ENCODE measurements around the gene PARVB. TPM values are rescaled to one million over a fixed set of nuclear protein-coding genes. Genes with fewer than 3 reads are reported as not detected.

Gene PARVB
- total RNA-seq, 2 donors from 2014 or later, result 43.8 to 86.5 TPM

DNA sequence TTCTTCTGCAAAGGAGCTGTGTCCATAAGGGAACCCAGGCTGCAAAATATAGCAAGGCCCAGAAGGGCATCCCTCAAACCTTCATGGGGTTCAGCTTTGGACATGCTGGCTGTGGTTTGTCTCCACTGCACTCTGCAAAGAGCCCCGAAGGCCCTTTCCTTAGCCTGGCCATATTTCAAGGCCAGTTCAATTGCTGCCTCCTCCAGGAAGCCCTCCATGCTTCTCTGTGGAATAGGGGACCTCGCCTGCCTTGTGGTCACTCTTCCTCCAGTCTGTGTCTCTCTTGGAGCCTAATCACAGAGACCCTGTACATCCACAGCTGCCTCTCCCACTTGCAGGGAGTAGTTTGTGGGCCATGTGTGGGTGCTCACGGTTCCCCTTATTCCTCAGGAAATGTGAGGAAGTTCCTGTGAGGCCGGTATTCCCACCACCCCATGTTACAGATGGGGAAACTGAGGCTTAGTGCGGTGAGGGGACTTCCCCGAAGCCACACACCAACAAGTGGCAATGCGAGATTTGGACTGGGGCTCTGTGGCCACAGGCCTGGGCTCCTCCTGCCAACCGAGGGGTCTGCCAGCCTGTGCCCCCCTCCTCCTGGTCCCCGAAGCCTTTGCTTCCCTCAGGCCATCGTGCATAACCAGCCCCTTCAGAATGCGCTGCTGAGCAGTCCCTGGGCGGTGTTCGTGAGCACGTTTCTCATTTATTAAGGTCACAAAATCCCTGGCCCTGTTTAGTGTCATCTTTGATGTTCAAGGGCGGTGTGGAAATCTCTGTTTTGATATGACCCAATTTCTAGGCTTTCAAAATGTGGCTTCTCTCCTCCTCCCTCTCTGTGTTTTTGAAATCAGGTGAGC, 65.8 kb downstream of the PARVB start:
- H3K27ac ChIP-seq, result no peak overlapping the region
- H3K4me3 ChIP-seq, result no peak overlapping the region
- H3K4me1 ChIP-seq, result peaks cover 0 to 41% of the 10 kb centered on the region in 2 donors
- peaks cover 10% of the 10 kb centered on the region for H3K36me3 ChIP-seq
- H3K9me3 ChIP-seq, result no peaks in the 10 kb centered on the region
- DNase-seq (ENCODE audit: low spot score), result no peak
- TF ChIP-seq, protein P1, sequence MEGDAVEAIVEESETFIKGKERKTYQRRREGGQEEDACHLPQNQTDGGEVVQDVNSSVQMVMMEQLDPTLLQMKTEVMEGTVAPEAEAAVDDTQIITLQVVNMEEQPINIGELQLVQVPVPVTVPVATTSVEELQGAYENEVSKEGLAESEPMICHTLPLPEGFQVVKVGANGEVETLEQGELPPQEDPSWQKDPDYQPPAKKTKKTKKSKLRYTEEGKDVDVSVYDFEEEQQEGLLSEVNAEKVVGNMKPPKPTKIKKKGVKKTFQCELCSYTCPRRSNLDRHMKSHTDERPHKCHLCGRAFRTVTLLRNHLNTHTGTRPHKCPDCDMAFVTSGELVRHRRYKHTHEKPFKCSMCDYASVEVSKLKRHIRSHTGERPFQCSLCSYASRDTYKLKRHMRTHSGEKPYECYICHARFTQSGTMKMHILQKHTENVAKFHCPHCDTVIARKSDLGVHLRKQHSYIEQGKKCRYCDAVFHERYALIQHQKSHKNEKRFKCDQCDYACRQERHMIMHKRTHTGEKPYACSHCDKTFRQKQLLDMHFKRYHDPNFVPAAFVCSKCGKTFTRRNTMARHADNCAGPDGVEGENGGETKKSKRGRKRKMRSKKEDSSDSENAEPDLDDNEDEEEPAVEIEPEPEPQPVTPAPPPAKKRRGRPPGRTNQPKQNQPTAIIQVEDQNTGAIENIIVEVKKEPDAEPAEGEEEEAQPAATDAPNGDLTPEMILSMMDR (IDR thresholded peaks at IDR 0.05), result no peak
- H3K27me3 ChIP-seq, result no peaks in the 10 kb centered on the region

DNA sequence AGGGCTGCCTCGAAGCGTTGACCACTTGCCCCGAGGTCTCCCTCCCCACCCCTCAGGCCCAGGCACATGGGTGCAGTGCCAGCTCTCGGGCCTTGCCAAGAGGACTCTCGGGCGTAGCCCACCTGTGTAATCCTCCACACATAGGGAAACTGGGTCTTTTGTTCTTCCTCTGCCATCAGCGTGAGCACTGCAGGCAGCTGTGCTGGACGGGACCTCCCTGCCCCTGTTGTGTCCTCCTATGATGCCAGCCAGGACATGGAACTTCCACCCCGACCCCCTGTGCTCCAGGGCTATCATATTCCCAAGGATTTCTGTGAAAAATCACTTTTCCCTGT, 66.4 kb downstream of the PARVB start:
- DNase-seq (ENCODE audit: low spot score), result no peak
- TF ChIP-seq, protein P1 (IDR thresholded peaks at IDR 0.05), result no peak
- no peaks in the 10 kb centered on the region for H3K27me3 ChIP-seq
- peaks cover 0 to 37% of the 10 kb centered on the region in 2 donors for H3K4me1 ChIP-seq
- H3K9me3 ChIP-seq, result no peaks in the 10 kb centered on the region
- H3K4me3 ChIP-seq, result no peak overlapping the region
- peaks cover 15% of the 10 kb centered on the region for H3K36me3 ChIP-seq
- no peak overlapping the region for H3K27ac ChIP-seq

DNA sequence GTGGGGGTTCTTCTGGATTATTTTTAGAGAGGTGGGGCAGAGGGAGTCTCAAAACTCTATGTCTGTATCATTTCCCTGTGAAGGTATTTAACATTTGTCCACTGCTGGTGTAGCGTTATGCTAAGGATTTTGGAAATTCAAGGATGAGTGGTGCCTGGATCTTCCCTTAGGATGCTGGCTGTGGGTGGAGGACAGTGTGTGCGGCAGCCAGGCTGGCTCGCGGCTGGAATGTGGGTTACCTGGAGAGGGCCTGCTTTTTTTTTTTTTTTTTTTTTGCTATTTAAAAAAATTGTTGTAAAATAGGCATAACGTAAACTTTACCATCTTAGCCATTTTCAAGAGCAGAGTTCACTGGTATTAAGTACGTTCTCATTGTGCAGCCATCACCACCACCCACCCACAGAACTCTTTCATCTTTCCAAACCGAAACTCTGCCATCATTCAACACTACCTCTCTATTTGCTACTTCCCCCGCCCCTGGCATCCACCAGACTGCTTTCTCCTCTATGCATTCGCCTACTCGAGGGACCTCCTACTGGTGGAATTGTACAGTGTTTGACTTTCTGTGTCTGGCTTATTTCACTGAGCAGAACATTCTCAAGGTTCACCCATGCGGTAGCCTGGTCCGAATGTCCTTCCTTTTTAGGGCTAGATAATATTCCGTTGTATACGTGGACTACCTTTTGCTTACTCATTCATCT, 67.1 kb downstream of the PARVB start:
- peaks cover 0 to 31% of the 10 kb centered on the region in 2 donors for H3K4me1 ChIP-seq
- DNase-seq (ENCODE audit: low spot score), result no peak
- H3K27me3 ChIP-seq, result no peaks in the 10 kb centered on the region
- TF ChIP-seq, protein P1 (IDR thresholded peaks at IDR 0.05), result no peak
- no peak overlapping the region for H3K27ac ChIP-seq
- H3K4me3 ChIP-seq, result no peak overlapping the region
- no peaks in the 10 kb centered on the region for H3K9me3 ChIP-seq
- peaks cover 22% of the 10 kb centered on the region for H3K36me3 ChIP-seq

DNA sequence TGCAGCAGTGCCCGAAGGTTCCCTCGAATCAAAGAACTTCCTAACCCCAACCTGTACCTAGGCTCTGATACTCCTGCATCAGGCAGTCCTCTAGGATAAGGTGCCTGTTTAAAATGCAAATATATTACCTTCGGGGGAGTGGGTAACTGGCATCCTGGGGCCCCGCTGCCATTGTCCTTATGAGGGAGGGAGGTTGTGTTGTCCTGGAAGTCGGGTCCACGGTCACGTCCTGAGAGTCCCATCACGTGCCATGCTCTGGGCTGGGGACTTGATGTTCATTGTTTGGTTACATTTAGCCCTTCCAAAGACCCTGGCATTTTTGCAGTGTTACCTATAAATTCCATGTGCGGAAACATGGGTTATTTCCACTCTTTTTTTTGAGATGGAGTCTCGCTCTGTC, 67.6 kb downstream of the PARVB start:
- TF ChIP-seq, protein P1 (IDR thresholded peaks at IDR 0.05), result no peak
- Histone ChIP-seq H3K27me3 (no peaks in the 10 kb centered on the region), H3K4me1 (peaks cover 0 to 25% of the 10 kb centered on the region in 2 donors), H3K36me3 (peaks cover 28% of the 10 kb centered on the region), H3K4me3 (no peak overlapping the region), H3K27ac (no peak overlapping the region), H3K9me3 (no peaks in the 10 kb centered on the region)
- DNase-seq (ENCODE audit: low spot score), result no peak

DNA sequence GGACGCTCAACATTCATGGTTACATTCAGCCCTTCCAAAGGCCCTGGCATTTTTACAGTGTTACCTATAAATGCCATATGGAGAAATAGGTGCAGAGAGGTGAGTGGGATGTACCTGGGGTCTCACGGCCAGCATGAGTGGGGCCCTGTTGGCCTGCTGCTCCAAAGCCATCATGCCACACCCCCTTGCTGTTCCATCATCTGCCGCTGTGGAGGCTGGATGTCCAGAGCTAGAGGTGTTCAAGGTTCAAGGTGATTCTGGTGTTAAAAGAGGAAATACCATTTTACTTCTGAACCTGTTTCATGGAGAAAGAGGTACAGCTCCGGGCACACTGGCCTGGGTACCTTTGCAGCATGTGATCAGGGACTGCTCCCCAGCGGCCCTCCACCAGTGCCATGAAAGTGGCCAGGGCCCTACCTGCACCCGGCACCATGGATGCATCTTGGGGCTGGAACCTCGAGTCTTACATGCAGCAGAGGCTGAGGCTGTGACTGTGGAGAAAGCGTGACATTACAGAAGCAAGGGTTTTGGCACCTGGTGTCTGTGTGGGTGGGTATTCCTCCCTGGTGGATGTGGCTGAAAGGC, 68.6 kb downstream of the PARVB start:
- Histone ChIP-seq H3K27ac (no peak overlapping the region), H3K36me3 (peaks cover 29% of the 10 kb centered on the region), H3K9me3 (no peaks in the 10 kb centered on the region), H3K27me3 (no peaks in the 10 kb centered on the region), H3K4me1 (peaks cover 0 to 18% of the 10 kb centered on the region in 2 donors), H3K4me3 (no peak overlapping the region)
- TF ChIP-seq, protein P1 (IDR thresholded peaks at IDR 0.05), result no peak
- DNase-seq (ENCODE audit: low spot score), result no peak

Measured in right atrium auricular region (tissue), 2 donors.